Stimulated activated CD4-positive, alpha-beta T cell treated with anti-CD3 and anti-CD28 coated beads, TNF-alpha, amount 100 ng/mL, for 1 hour (primary cell): ENCODE measurements around the gene PRM1.
"Not testable (repeated sequence)": the region's sequence is repeated elsewhere in the genome, so short reads cannot be mapped to it uniquely, and the experiment has no call there.

ENCODE experiments used
- DNase-seq, 3 donors: peaks; one replicate each; pipeline ENCODE4 v3.0.0-alpha.2; 2020; ENCODE audit warnings: low read depth in 3 of 3, low spot score in 1 of 3

Gene PRM1

DNA sequence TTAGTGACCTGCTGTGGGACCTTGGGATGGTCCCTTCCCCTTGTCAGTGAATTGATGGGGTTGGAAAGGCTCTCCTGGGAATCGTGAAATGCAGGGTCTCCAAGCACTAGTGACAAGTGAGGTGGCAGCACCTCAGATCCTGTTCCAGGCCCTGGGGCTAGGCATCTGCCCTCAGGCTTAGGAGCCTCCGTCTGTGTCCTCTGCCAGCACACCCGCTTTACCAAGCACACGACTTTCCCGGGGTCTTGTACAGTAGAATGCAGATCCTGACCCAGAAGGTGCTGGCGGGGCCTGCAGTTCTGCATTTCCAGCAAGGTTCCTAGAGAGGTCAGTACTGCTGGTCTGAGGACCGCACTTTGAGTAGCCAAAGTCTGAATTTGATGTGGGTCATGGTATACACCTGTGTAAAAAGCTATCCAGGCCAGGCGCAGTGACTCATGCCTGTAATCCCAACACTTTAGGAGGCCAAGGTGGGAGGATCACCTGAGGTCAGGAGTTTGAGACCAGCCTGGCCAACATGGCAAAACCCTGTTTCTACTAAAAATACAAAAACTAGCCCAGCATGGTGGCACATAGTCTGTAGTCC lies 33.3 kb upstream of the PRM1 start:
- no peak for DNase-seq

DNA sequence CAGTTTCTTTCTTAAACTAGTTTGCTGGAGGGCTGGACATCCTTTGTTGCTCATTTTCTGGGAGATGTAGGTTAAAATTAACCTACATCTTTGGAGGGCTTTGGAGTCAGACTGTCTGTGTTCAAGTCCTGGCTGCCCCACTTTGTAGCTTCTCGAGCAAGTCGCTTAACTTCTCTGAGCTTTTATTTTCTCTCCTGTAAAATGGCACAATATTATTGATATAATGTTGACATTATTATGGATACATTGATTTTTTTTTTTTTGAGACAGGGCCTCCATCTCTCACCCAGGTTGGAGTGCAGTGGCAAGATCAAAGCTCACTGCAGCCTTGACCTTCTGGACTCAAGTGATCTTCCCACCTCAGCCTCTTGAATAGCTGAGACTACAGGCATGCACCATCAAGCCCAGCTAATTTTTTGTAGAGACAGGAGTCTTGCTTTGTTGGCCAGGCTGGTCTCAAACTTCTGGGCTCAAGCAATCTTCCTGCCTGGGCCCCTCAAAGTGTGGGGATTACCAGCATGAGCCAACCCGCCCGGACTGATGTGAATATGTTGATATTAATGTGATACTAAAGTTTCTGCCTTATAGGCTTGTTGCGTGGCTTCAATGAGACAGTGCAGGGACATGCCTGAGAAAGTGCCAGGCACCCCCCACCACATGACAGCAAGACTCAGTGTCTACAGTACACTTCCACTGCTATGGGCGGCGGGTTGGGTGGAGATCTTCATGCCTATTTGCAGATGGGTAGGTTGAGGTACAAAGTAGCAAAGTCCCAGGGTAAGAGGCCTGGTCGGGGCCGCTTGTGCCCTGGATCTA lies 32.6 kb upstream of the PRM1 start:
- DNase-seq: no peak

GRCh38 chr16:11312718-11313492 lies 31.8 kb upstream of the PRM1 start:
- DNase-seq: no peak

DNA sequence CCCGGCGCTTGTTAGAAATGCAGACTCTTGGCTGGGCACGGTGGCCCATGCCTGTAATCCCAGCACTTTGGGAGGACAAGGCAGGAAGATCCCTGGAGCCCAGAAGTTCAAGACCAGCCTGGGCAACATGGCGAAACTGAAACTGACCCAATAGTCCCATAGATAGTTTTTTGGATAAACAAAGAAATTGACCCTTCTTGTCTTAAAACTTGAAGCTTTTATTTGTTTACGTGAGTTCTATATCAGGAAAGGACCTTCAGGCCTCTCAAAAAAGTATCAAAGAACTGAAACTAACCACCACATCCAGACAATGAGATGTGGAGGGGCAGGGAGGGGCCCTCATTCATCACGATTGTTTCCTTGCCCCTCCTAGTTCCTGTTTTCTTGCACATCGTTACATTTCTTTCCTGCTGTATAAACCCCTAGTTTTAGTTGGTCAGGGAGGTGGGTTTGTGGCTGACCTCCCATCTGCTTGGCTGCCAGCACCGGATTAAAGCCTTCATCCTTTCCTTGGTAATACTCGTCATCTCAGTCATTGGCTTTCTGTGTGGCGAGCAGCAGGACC lies 29.9 kb upstream of the PRM1 start:
- no peak for DNase-seq

DNA sequence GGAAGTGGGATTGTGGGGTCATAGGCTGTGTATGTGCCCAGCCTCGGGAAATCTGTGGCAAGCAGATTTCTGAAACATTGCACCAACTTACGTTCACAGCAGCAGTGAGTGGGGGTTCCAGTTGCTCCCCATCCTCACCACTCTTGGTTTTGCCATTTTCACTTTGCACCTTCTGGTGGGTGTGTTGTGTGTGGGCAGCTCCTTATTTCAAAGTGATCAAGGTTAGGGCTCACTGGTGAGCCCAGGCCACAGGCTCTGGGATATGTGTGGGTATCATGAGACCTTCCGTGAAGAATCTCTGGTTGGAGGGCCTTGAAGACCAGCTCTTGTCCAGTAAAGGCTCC lies 29.5 kb upstream of the PRM1 start:
- DNase-seq: no peak

DNA sequence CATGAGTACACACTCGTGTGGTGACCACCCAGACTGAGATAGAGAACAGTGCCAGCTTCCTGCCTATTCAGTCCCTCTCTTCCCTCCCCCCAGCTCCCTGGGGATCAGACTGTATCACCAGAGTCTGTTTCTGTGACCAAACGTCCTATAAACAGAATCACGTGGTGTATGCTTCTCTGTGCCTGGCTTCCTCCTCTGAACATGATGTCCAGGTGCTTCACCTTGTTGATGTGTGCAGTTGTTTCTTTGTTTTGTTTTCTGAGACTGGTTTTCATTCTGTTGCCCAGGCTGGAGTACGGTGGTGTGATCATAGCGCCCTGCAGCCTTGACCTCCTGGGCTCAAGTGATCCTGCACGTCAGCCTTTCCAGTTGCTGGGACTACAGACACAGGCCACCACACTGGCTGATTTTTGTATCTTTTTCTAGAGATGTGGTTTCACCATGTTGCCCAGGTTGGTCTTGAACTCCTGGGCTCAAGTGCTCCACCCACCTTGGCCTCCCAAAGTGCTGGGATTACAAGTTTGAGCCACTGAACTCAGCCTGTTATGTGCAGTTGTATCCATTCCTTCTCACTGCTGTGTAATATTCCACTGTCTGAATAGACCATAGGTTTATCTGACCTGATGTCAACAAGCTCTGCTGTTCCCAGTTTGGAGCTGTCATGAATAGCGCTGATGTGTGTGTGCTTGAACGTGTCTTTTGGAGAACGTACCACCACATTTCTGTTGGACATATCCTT lies 28.9 kb upstream of the PRM1 start:
- no peak for DNase-seq

DNA sequence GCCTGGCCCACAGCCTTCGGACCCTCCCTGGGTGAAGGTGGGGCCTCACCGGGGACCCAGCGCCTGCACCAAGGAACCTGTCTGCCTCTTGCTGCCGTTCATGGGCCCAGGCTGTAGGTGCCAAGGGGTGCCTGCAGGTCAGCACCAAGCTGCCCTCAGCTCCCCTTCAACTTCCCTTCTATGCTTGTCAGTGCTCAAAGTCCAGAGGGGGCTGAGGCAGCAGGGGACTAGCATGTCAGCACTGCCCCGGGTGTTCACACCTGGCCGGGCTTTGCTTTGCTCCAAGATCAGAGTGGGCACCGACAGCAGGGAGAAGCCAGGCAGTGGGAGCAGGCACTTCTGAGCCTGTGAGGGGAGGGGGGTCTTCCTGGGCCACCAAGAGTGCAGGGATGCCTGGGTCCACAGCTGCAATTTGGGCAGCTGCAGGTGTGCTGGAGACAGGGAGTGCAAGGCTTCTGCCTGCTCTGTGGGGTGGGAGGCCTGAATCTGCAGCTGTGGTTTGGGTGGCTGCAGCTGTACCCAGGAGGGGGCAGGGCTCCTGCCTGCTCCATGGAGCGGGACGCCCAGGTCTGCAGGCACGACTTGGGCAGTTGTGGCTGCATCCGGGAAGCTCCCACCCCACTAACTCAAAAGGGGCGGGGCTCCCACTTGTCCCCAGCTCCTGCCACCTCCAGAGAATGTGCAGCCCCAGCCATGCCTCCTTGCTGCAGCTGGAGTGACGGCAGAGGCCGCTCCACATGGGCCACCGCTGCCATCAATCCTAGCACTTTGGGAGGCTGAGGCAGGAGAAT lies 27.6 kb upstream of the PRM1 start:
- DNase-seq: no peak

- no peak for DNase-seq
These were observed 26.7 kb upstream of the PRM1 start for GRCh38 chr16:11307639-11308492.

DNA sequence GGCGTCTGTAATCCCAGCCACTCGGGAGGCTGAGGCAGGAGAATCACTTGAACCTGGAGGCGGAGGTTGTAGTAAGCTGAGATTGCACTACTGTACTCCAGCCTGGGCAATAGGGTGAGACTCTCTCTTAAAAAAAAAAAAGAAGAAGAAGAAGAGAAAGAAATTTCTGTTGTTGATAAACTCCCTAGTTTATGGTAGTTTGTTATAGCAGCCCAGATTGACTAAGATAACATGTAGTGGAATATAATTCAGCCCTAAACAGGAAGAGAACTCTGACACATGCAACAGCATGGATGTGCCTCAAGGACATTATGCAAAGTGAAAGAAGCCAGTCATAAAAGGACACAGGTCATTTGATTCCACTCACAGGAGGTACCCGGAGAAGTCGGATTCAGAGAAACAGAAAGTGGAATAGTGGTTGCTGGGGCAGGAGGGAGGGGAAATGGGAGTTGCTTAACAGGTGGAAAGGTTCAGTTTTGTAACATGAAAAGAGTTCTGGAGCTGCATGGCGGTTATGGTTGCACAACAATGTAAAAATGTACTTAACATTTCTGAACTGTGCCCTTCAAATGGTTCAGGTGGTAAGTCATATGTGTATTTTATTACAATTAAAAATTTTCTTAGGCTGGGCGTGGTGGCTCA lies 26.0 kb upstream of the PRM1 start:
- no peak for DNase-seq

DNA sequence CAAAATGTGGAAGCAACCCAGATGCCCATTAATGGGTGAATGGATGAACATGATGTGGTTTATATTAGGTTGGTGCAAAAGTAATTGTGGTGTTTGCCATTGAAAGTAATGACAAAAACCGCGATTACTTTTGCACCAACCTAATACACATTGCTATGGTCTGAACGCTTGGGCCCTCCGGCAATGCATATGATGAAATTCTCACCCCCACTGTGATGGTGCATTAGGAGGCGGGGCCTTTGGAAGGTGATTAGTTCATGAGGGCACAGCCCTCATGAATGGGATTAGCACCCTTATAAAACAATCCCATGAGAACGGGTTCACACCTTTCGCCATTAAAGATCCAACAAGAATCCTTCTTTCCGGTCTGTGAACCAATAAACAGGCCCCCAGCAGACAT lies 25.3 kb upstream of the PRM1 start:
- DNase-seq: no peak

- DNase-seq: no peak
These were observed 22.4 kb upstream of the PRM1 start for GRCh38 chr16:11303405-11304138.

GRCh38 chr16:11302977-11303376 lies 21.8 kb upstream of the PRM1 start:
- DNase-seq: no peak

GRCh38 chr16:11301645-11302501 lies 20.7 kb upstream of the PRM1 start:
- no peak for DNase-seq

- no peak for DNase-seq
These were observed 19.4 kb upstream of the PRM1 start for GRCh38 chr16:11300560-11300892.

DNA sequence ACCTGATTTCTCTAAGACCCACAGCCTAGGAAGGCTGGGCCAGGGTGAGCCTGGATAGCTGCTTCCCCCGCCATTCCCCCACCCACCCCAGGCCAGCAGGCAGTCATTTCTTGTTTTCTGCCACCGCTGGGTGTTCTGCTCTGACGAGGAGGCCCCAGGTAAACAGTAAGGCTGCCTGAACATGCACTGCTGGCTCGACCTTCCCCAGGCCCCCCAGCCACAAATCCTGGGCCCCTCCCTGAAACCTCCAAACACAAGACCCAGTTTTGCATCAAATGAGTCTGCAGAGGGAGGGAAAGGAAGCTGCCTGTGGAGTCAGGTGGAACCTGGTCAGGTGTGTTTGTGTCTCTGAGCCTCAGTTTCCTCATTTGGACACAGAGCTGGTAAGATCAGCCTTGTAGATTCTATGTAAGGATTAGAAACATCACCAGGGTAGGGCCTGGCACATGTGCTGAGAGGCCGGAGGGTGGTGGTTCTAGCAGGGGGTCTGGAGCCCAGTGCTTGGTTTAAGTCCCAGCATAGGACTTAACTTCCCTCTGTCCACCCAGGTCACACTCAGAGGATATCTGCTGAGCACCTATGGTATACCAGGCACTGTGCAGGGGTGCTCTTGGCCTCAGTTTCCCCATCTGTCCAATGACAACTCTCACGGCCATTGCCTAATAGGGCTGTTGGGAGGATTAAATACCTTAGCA lies 18.9 kb upstream of the PRM1 start:
- DNase-seq: no peak

DNA sequence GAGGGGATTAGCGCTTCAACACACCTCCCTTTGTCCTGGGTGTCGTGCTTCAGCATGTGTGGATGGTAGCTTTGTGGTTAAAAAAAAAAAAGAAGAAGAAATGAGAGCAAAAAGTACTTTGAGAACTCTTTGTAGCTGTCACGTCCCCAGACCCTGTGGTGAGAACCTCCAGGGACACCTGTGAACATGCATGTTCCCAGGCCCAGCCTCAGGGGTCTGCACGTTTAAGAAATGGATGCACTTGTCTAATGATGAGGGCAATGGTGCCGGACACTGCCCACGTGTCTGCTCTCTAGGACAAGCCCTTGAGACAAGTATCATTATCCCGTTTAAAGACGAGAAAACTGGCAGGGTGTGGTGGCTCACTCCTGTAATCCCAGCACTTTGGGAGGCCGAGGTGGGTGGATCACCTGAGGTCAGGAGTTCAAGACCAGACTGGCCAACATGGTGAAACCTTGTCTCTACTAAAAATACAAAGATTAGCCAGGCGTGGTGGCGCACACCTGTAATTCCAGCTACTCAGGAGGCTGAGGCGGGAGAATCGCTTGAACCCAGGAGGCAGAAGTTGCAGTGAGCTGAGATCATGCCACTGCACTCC lies 17.9 kb upstream of the PRM1 start:
- not testable (repeated sequence) for DNase-seq
